ENCODE results near the gene RER1.
A peak's percentile ranks its signal among the peaks of the same experiment; 100 is the strongest.
"Not testable (repeated sequence)": the region's sequence is repeated elsewhere in the genome, so short reads cannot be mapped to it uniquely, and the experiment has no call there.

The RER1 gene

DNA sequence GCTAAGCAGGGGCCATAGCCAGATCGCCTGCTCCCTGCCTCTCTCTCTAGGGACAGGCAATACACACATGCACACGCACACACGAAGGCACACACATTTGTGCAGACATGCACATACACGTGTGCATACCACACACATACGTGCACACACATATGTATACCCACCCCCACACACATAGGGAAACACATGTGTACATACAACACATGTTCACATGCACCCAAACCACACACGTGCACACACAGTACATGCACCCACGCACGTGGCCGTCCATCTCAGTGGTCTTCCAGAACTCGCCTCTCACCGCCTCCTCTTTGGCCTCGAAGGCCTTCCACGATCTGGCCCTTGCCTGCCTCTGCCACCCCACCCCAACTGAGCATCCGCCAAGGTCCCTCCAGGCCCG, 46.0 kb downstream of the RER1 start:
- Histone ChIP-seq H3K4me1 (ENCODE audit: control insufficient read depth, insufficient read depth, low read length) (no peaks in the 10 kb centered on the region), H3K9ac (ENCODE audit: low read length) (no peak overlapping the region), H3K9me3 (ENCODE audit: control insufficient read depth, low read length) (no peaks in the 10 kb centered on the region), H3K4me3 (ENCODE audit: low read length) (no peak overlapping the region), H3K27me3 (replicated peaks; ENCODE audit: control insufficient read depth, insufficient read depth, low read length) (peaks cover 48% of the 10 kb centered on the region), H3K36me3 (ENCODE audit: control insufficient read depth, insufficient read depth, low read length, severe bottlenecking) (no peaks in the 10 kb centered on the region)
- DNase-seq (ENCODE audit: low read depth), result no peak

DNA sequence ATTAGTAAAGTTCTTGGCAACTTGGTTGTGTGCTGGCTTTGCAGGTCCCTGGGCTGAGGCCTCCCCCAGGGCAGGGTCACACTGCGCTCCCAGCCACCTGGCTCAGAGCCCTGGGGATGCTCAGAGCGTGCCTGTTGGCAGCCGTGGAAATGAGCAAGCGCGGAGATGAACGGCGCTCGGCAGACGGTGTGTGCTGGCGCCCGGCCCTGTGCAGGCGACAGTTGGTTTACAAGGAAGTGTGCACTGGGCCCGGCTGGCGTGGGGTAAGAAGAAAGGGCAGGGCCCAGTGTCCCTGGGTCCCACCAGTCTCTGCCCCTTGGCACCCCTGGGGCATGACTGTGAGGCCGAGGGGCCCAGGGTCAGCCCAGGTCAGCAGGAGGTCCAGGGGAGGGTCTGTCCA, 46.4 kb downstream of the RER1 start:
- no peaks in the 10 kb centered on the region for H3K9me3 ChIP-seq (ENCODE audit: control insufficient read depth, low read length)
- H3K4me3 ChIP-seq (ENCODE audit: low read length), result no peak overlapping the region

DNA sequence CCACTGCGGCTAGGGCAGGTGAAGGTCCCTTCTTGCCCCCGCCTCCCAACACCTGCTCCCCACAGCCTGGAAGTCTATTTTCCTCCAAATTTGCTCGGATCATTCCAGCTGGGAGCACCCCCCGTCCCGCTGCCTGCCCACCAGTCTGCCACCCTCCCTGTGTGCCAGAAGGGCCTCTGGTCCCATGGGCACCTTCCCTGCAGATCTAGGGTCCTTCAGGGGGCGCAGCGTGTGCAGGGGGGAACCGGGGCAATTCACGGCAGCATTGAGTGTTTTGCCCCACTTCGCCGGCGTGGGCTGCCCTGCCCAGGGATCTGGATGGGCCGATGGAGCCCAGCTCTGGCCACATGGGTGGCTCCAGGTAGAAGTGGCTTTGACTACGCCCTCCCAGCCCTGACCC, 47.0 kb downstream of the RER1 start:
- Histone ChIP-seq H3K4me3 (ENCODE audit: low read length) (no peak overlapping the region), H3K27me3 (replicated peaks; ENCODE audit: control insufficient read depth, insufficient read depth, low read length) (peaks cover 43% of the 10 kb centered on the region), H3K9me3 (ENCODE audit: control insufficient read depth, low read length) (no peaks in the 10 kb centered on the region), H3K4me1 (ENCODE audit: control insufficient read depth, insufficient read depth, low read length) (no peaks in the 10 kb centered on the region), H3K9ac (ENCODE audit: low read length) (no peak overlapping the region), H3K36me3 (ENCODE audit: control insufficient read depth, insufficient read depth, low read length, severe bottlenecking) (no peaks in the 10 kb centered on the region)
- DNase-seq (ENCODE audit: low read depth), result no peak

More for the DNA sequence above, 46.4 kb downstream of the RER1 start:
- DNase-seq (ENCODE audit: low read depth), result no peak
- no peaks in the 10 kb centered on the region for H3K4me1 ChIP-seq (ENCODE audit: control insufficient read depth, insufficient read depth, low read length)
- H3K36me3 ChIP-seq (ENCODE audit: control insufficient read depth, insufficient read depth, low read length, severe bottlenecking), result no peaks in the 10 kb centered on the region
- no peak overlapping the region for H3K9ac ChIP-seq (ENCODE audit: low read length)
- peaks cover 48% of the 10 kb centered on the region for H3K27me3 ChIP-seq (replicated peaks; ENCODE audit: control insufficient read depth, insufficient read depth, low read length)

DNA sequence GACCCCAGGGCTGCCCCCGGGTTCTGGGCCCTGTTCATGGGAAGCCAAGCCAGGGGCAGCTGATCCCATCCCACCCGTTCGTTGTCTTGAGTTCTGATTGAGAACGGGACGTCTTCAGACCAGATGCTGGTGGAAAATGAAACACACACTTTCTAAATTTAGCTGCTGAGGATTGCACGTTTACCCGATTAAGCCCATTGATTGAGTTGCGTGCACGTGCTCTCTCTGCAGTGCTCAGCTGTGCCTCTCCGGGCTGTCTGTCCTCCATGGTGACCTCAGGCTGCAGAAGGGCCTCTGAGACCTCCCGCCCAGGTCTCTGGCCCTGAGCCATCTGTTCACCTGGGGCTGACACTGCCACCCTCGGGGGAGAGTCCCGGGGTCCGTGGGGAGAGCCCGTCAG, 47.7 kb downstream of the RER1 start:
- Histone ChIP-seq H3K4me3 (ENCODE audit: low read length) (no peak overlapping the region), H3K9me3 (ENCODE audit: control insufficient read depth, low read length) (no peaks in the 10 kb centered on the region), H3K9ac (ENCODE audit: low read length) (no peak overlapping the region), H3K4me1 (ENCODE audit: control insufficient read depth, insufficient read depth, low read length) (no peaks in the 10 kb centered on the region), H3K36me3 (ENCODE audit: control insufficient read depth, insufficient read depth, low read length, severe bottlenecking) (no peaks in the 10 kb centered on the region), H3K27me3 (replicated peaks; ENCODE audit: control insufficient read depth, insufficient read depth, low read length) (peaks cover 46% of the 10 kb centered on the region)
- DNase-seq (ENCODE audit: low read depth), result no peak

DNA sequence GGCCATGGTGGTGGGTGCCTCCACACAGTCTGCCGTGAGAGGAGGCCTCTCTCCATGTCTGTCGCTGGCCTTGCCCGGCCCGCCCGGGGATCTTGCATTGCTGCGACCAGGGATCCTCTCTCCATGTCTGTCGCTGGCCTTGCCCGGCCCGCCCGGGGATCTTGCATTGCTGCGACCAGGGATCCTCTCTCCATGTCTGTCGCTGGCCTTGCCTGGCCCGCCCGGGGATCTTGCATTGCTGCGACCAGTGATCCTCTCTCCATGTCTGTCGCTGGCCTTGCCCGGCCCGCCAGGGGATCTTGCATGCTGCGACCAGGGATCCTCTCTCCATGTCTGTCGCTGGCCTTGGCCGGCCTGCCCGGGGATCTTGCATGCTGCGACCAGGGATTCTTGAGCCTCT, 48.7 kb downstream of the RER1 start:
- H3K4me3 ChIP-seq (ENCODE audit: low read length); H3K9ac ChIP-seq (ENCODE audit: low read length); DNase-seq (ENCODE audit: low read depth); H3K9me3 ChIP-seq (ENCODE audit: control insufficient read depth, low read length); H3K4me1 ChIP-seq (ENCODE audit: control insufficient read depth, insufficient read depth, low read length); H3K36me3 ChIP-seq (ENCODE audit: control insufficient read depth, insufficient read depth, low read length, severe bottlenecking): not testable (repeated sequence)
- H3K27me3 ChIP-seq (replicated peaks; ENCODE audit: control insufficient read depth, insufficient read depth, low read length), result peaks cover 49% of the 10 kb centered on the region

DNA sequence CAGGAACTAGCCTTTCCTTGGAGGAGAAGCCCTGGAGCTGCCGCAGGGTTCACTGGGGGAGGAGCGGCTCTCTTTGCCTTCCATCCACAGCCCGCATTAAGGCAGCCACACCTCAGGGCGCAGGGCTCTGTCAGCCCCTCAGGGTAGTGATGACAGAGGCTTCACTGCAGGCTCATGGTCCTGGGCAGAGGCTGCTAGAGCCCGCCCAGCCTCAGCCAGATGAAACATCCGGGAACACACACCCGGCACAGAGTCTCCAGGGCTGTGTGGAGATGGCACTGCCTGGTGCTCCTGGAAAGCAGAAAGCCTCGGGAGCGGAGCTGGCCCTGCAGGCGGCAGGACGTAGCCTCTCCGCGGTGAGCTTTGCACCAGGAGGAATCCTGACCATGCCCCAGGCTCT, 50.1 kb downstream of the RER1 start:
- Histone ChIP-seq H3K27me3 (replicated peaks; ENCODE audit: control insufficient read depth, insufficient read depth, low read length) (peaks cover 46% of the 10 kb centered on the region), H3K4me3 (ENCODE audit: low read length) (no peak overlapping the region), H3K9ac (ENCODE audit: low read length) (no peak overlapping the region), H3K9me3 (ENCODE audit: control insufficient read depth, low read length) (no peaks in the 10 kb centered on the region), H3K4me1 (ENCODE audit: control insufficient read depth, insufficient read depth, low read length) (no peaks in the 10 kb centered on the region), H3K36me3 (ENCODE audit: control insufficient read depth, insufficient read depth, low read length, severe bottlenecking) (no peaks in the 10 kb centered on the region)
- no peak for DNase-seq (ENCODE audit: low read depth)

DNA sequence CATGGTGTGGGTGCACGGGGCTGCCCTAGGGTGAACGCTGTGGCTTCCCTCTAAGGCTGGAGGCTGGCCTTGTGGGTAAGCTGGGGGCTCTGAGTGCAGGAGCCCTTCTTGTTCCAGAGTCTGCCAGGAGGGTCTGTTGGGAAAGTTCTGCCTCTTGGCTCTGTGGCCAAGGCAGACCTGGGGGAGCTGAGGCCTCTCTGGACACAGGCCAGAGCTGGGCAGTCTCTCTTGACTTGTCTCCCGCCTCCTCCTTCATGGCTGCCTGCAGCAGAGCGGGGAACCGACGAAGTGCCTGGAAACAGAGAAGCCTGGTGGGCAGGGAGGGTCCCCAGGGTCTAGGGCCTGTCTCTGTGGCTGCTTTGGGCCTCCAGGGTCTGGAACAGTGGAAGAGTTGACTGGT, 51.0 kb downstream of the RER1 start:
- Histone ChIP-seq H3K9ac (ENCODE audit: low read length) (no peak overlapping the region), H3K36me3 (ENCODE audit: control insufficient read depth, insufficient read depth, low read length, severe bottlenecking) (no peaks in the 10 kb centered on the region), H3K4me1 (ENCODE audit: control insufficient read depth, insufficient read depth, low read length) (no peaks in the 10 kb centered on the region), H3K9me3 (ENCODE audit: control insufficient read depth, low read length) (no peaks in the 10 kb centered on the region), H3K4me3 (ENCODE audit: low read length) (no peak overlapping the region), H3K27me3 (replicated peaks; ENCODE audit: control insufficient read depth, insufficient read depth, low read length) (peaks cover 42% of the 10 kb centered on the region)
- no peak for DNase-seq (ENCODE audit: low read depth)

DNA sequence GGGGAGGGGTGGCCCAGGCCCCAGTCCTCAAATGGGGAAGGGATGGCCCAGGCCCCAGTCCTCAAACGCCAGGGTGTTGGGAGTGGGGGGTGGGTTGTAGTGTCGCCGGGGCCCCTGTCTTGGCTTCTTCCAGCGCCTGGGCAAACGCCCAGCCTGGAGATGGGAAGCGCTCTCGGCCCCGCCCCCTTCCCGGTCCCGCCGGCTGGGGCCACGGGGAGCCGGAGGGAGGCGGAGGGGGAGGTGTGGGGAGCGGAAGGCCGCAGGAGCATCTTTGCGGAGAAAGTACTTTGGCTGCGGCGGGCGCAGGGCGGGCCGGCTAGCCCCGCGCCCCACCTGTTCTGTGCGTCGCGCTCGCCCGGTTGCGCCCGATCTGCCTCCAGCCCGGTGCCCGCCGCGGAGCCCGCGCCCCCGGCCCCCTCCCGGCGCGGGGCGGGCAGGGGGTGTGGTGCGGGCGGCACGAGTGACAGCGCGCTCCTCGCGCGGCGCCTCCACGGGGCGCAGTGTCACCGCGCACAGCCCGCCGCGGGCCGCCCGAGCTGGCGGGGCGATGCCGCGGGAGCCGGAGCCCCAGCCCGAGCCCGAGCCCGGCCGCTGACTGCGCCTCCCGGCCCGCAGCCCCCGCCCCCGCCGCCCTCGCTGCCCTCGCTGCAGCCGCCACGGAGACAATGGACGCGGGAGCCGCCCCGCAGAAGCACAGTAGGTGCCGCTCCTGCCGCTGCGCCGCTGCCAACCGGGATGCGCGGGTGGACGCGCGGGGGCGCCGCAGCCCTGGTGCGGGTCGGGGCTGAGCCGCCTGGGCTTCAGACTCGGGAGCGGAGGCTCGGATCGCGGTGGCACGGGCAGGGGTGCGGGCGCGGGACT, 51.9 kb downstream of the RER1 start:
- Histone ChIP-seq H3K27me3 (replicated peaks; ENCODE audit: control insufficient read depth, insufficient read depth, low read length) (peaks cover 34% of the 10 kb centered on the region), H3K4me1 (ENCODE audit: control insufficient read depth, insufficient read depth, low read length) (no peaks in the 10 kb centered on the region), H3K9me3 (ENCODE audit: control insufficient read depth, low read length) (no peaks in the 10 kb centered on the region), H3K9ac (ENCODE audit: low read length) (no peak overlapping the region), H3K4me3 (ENCODE audit: low read length) (no peak overlapping the region), H3K36me3 (ENCODE audit: control insufficient read depth, insufficient read depth, low read length, severe bottlenecking) (no peaks in the 10 kb centered on the region)
- peak; percentile 23 for DNase-seq (ENCODE audit: low read depth)

DNA sequence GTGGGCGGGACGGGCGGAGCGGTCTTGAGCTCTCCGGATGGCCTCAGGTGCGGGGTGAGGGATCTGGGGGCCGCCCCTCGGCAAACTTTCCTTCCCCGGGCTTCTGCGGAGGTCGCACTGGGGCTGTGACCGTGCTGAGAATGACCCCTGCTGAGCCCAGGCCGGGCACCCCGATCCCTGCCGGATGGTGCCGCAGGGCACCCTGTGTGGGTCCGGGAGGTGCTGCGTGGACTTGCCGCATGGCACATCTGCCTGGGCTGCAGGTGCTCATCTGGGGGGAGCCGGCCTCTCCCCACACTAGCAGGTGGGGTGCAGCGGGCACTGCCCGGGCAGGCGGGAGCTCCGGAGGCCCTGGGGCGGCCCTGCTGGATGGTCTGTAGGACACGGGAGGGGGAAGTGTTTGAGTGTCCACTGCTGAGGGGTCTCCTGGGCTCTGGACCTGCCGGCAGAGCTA, 52.5 kb downstream of the RER1 start:
- no peak for DNase-seq (ENCODE audit: low read depth)
- no peaks in the 10 kb centered on the region for H3K36me3 ChIP-seq (ENCODE audit: control insufficient read depth, insufficient read depth, low read length, severe bottlenecking)
- no peaks in the 10 kb centered on the region for H3K4me1 ChIP-seq (ENCODE audit: control insufficient read depth, insufficient read depth, low read length)
- no peak overlapping the region for H3K9ac ChIP-seq (ENCODE audit: low read length)
- peaks cover 31% of the 10 kb centered on the region for H3K27me3 ChIP-seq (replicated peaks; ENCODE audit: control insufficient read depth, insufficient read depth, low read length)
- no peaks in the 10 kb centered on the region for H3K9me3 ChIP-seq (ENCODE audit: control insufficient read depth, low read length)
- no peak overlapping the region for H3K4me3 ChIP-seq (ENCODE audit: low read length)

DNA sequence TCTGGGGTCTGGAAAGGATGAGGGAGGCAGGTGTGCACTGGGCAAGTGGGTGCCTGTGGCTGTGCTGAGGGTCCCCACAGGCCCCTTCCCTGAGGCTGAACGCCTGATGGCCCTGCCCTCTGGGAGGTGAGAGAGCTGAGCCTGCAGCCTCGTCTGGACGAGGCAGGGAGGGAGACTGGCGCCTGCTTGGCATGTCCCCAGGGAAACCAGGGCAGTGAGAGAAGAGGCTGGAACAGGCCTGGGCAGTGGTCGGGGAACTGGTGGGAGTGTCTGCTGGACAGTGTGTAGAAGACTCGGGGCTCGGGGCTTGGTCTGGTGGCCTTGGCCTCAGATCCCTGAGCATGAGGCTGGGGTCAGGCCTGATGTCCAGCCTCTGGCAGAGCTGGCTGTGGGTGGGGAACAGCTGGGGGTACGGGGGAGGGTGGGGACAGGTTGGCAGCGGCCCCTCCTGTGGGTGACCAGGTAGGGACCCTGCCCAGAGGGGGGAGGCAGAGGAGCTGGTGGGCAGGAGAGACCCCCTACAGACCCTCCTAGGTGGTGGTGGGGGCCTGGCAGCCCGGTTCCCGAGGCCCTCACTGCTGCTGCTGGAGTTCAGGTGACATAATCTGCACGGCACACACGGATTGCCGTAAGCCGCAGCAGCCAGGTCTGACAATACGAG, 53.7 kb downstream of the RER1 start:
- Histone ChIP-seq H3K9ac (ENCODE audit: low read length) (no peak overlapping the region), H3K9me3 (ENCODE audit: control insufficient read depth, low read length) (no peaks in the 10 kb centered on the region), H3K27me3 (replicated peaks; ENCODE audit: control insufficient read depth, insufficient read depth, low read length) (peaks cover 31% of the 10 kb centered on the region), H3K4me1 (ENCODE audit: control insufficient read depth, insufficient read depth, low read length) (no peaks in the 10 kb centered on the region), H3K4me3 (ENCODE audit: low read length) (no peak overlapping the region), H3K36me3 (ENCODE audit: control insufficient read depth, insufficient read depth, low read length, severe bottlenecking) (no peaks in the 10 kb centered on the region)
- DNase-seq (ENCODE audit: low read depth), result no peak

DNA sequence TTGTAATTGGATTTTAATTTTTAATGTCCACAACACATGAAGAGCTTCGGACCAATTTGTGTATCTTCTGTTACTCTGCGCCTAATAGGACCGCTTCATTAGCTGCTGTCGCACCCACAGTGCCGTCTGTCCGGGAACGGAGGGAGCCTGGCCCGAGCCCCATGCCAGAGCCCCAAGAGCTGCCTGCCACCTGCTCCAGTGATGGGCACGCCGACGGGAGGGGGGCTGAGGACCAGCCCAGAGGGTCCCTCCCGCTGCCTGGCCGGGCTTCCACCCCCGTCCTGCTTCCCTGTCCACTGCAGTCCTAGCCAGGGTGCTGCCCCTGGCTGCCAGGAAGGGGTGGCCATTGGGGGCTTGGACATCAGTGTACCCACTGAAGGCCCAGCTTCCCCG, 54.2 kb downstream of the RER1 start:
- Histone ChIP-seq H3K9me3 (ENCODE audit: control insufficient read depth, low read length) (no peaks in the 10 kb centered on the region), H3K27me3 (replicated peaks; ENCODE audit: control insufficient read depth, insufficient read depth, low read length) (peaks cover 31% of the 10 kb centered on the region), H3K9ac (ENCODE audit: low read length) (no peak overlapping the region), H3K36me3 (ENCODE audit: control insufficient read depth, insufficient read depth, low read length, severe bottlenecking) (no peaks in the 10 kb centered on the region), H3K4me3 (ENCODE audit: low read length) (no peak overlapping the region), H3K4me1 (ENCODE audit: control insufficient read depth, insufficient read depth, low read length) (no peaks in the 10 kb centered on the region)
- DNase-seq (ENCODE audit: low read depth), result no peak
